ENCODE data around the gene CELSR1. TPM values are rescaled to one million over a fixed set of nuclear protein-coding genes. Genes with fewer than 3 reads are reported as not detected.

CELSR1 gene
- total RNA-seq, 1 experiment from 2014 or later, result 19.6 TPM

GRCh38 chr22:46449116-46449691 is 88.2 kb downstream of the CELSR1 start:
- RAD21 ChIA-PET (ENCODE audit: low non-redundant PET in 1 of 2, low total read pairs in 2 of 2, uncharacterized antibody in 2 of 2, unreplicated experiment in 2 of 2), result no interaction called here
- TF ChIP-seq REST (IDR thresholded peaks at IDR 0.05; ENCODE audit: low read depth) (no peak), ZBTB33 (IDR thresholded peaks at IDR 0.05; ENCODE audit: extremely low read depth, insufficient replicate concordance, low read length) (no peak), EZH2 (IDR thresholded peaks at IDR 0.05) (no peak), CTCF (IDR thresholded peaks at IDR 0.05 in 2 of 3, conservative IDR thresholded peaks at IDR 0.05 in 1 of 3; ENCODE audit: borderline replicate concordance in 1 of 3, insufficient read depth in 1 of 3, low read depth in 2 of 3, low read length in 2 of 3) (no peak), SRF (IDR thresholded peaks at IDR 0.05; ENCODE audit: low read depth) (no peak), MAX (IDR thresholded peaks at IDR 0.05) (no peak), TCF7L2 (IDR thresholded peaks at IDR 0.05; ENCODE audit: borderline replicate concordance, extremely low read depth, insufficient read depth, insufficient read length) (no peak)
- Histone ChIP-seq H3K9me3 (ENCODE audit: control insufficient read depth in 1 of 2, insufficient read depth in 1 of 2, low read depth in 1 of 2, low read length in 2 of 2) (no peaks in the 10 kb centered on the region), H3K4me1 (ENCODE audit: control insufficient read depth in 1 of 2, insufficient read depth in 2 of 2, low read length in 2 of 2) (peaks cover 2 to 43% of the 10 kb centered on the region in 2 experiments), H2AFZ (ENCODE audit: low read depth, low read length, poor library complexity, severe bottlenecking) (no peak overlapping the region), H3K9ac (ENCODE audit: low read length) (no peak overlapping the region), H3K27me3 (ENCODE audit: insufficient read depth, low read length) (no peaks in the 10 kb centered on the region), H3K36me3 (ENCODE audit: control insufficient read depth in 1 of 2, insufficient read depth in 2 of 2, low read length in 2 of 2) (no peaks in the 10 kb centered on the region), H3K79me2 (ENCODE audit: insufficient read depth, low read length) (no peaks in the 10 kb centered on the region), H3K4me3 (replicated peaks in 1 of 2; ENCODE audit: low read depth in 1 of 2, low read length in 2 of 2) (no peak overlapping the region), H3K4me2 (ENCODE audit: low read length) (no peak overlapping the region), H3K27ac (ENCODE audit: low read depth, low read length) (no peak overlapping the region), H4K20me1 (ENCODE audit: insufficient read depth) (no peaks in the 10 kb centered on the region), H3K9me2 (ENCODE audit: insufficient read depth) (no peaks in the 10 kb centered on the region)
- POLR2A ChIA-PET, result no interaction called here
- BruUV-seq (replicated peaks), result no TSS peak
- CTCF ChIA-PET, result no interaction called here
- DNase-seq (ENCODE audit: low read depth, low spot score) (no peak), ATAC-seq (no peak)
- intact Hi-C loops (cut with micrococcal nuclease), result no loop called here
